ENCODE data around the gene MYO9B.

GRCh38 chr19:17194608-17195007 lies 119.0 kb downstream of the MYO9B start:
- TF ChIP-seq POLR2AphosphoS5 (IDR thresholded peaks at IDR 0.05; ENCODE audit: low read depth, low read length) (no peak), POLR2A (IDR thresholded peaks at IDR 0.05; ENCODE audit: low read depth, low read length) (no peak), TAF1 (IDR thresholded peaks at IDR 0.05; ENCODE audit: borderline replicate concordance, low read depth, low read length) (no peak)
